Calu3 (cell line): Measurements from ENCODE around the gene FBXL7. TPM values are rescaled to one million over a fixed set of nuclear protein-coding genes. Genes with fewer than 3 reads are reported as not detected.

Experiments used
- BruUV-seq: library from RNA; stranded (reverse); fragments of 400-500 nt; replicated peaks from 2 replicates; lab custom pipeline; 2021; lab: Mats Ljungman, UMichigan
- CTCF ChIA-PET: fragments of 300-600 bp; sonication (Branson Sonifier 250); formaldehyde crosslinking; loops from one replicate; lab custom pipeline; 2022; ENCODE audit warnings: antibody characterized with exemption; lab: Charles Lee
- DNase-seq: peaks from one replicate; pipeline ENCODE4 v3.0.0; 2022
- H3K27ac Mint-ChIP-seq: one replicate; pipeline ENCODE4 v1.8.0; 2022; ENCODE audit warnings: mixed read lengths; ENCODE audit not compliant: unreplicated experiment
- H3K27me3 Mint-ChIP-seq: one replicate; pipeline ENCODE4 v1.8.0; 2022; ENCODE audit warnings: mixed read lengths; ENCODE audit not compliant: unreplicated experiment
- H3K36me3 Mint-ChIP-seq: one replicate; pipeline ENCODE4 v1.8.0; 2022; ENCODE audit warnings: mild to moderate bottlenecking, moderate library complexity, mixed read lengths; ENCODE audit not compliant: insufficient read depth, unreplicated experiment
- H3K4me1 Mint-ChIP-seq: one replicate; pipeline ENCODE4 v1.8.0; 2022; ENCODE audit warnings: mild to moderate bottlenecking, low read depth, mixed read lengths; ENCODE audit not compliant: unreplicated experiment
- H3K4me3 Mint-ChIP-seq: one replicate; pipeline ENCODE4 v1.8.0; 2022; ENCODE audit warnings: mild to moderate bottlenecking, low read depth, moderate library complexity, mixed read lengths; ENCODE audit not compliant: unreplicated experiment
- H3K9me3 Mint-ChIP-seq: one replicate; pipeline ENCODE4 v1.8.0; 2022; ENCODE audit warnings: low read depth, mixed read lengths; ENCODE audit not compliant: unreplicated experiment
- CTCF ChIP-seq: fragments of 200-600 bp; IDR thresholded peaks from one replicate; pipeline ENCODE4 v1.8.0; 2022; ENCODE audit warnings: antibody characterized with exemption; ENCODE audit not compliant: unreplicated experiment
- intact Hi-C: fragments of 100-400 bp; cut with micrococcal nuclease; formaldehyde crosslinking; loops from one replicate; pipeline ENCODE4 v1.10.0; 2022; ENCODE audit not compliant: unreplicated experiment
- total RNA-seq: library from RNA; stranded (reverse); gene quantifications from 2 replicates; pipeline ENCODE4 v1.2.3, GENCODE V29; 2022

Gene FBXL7
- total RNA-seq, 1 experiment from 2014 or later, result not detected

GRCh38 chr5:15785531-15785981 lies 285.6 kb downstream of the FBXL7 start:
- Mint-ChIP-seq H3K9me3 (peaks cover 12% of the 10 kb centered on the region), H3K36me3 (no peaks in the 10 kb centered on the region), H3K4me1 (no peaks in the 10 kb centered on the region), H3K27me3 (no peaks in the 10 kb centered on the region), H3K27ac (no peak overlapping the region), H3K4me3 (no peak overlapping the region)
- no TSS peak for BruUV-seq
- no peak for DNase-seq
- CTCF ChIA-PET, result no interaction called here
- intact Hi-C loops, result no loop called here
- no peak for TF ChIP-seq CTCF

GRCh38 chr5:15786326-15786725 lies 286.3 kb downstream of the FBXL7 start:
- no TSS peak for BruUV-seq
- H3K27me3 Mint-ChIP-seq, result no peaks in the 10 kb centered on the region
- peaks cover 8% of the 10 kb centered on the region for H3K9me3 Mint-ChIP-seq
- no peak for DNase-seq
- CTCF ChIA-PET, result no interaction called here
- H3K27ac Mint-ChIP-seq, result no peak overlapping the region
- intact Hi-C loops, result no loop called here
- H3K4me1 Mint-ChIP-seq, result no peaks in the 10 kb centered on the region
- H3K36me3 Mint-ChIP-seq, result no peaks in the 10 kb centered on the region
- no peak for TF ChIP-seq CTCF
- no peak overlapping the region for H3K4me3 Mint-ChIP-seq

- intact Hi-C loops, result no loop called here
- H3K27ac Mint-ChIP-seq, result no peak overlapping the region
- H3K9me3 Mint-ChIP-seq, result peaks cover 5% of the 10 kb centered on the region
- no peaks in the 10 kb centered on the region for H3K4me1 Mint-ChIP-seq
- CTCF ChIA-PET, result no interaction called here
- H3K27me3 Mint-ChIP-seq, result no peaks in the 10 kb centered on the region
- H3K36me3 Mint-ChIP-seq, result no peaks in the 10 kb centered on the region
- no peak overlapping the region for H3K4me3 Mint-ChIP-seq
- no peak for DNase-seq
- no peak for TF ChIP-seq CTCF
- BruUV-seq, result no TSS peak
Measured at GRCh38 chr5:15786884-15787283, 286.9 kb downstream of the FBXL7 start.

- no TSS peak for BruUV-seq
- no peaks in the 10 kb centered on the region for H3K36me3 Mint-ChIP-seq
Measured at GRCh38 chr5:15787681-15788080, 287.7 kb downstream of the FBXL7 start.

More at GRCh38 chr5:15787681-15788080, 287.7 kb downstream of the FBXL7 start:
- Mint-ChIP-seq H3K27me3 (no peaks in the 10 kb centered on the region), H3K27ac (no peak overlapping the region), H3K9me3 (peaks cover 5% of the 10 kb centered on the region), H3K4me1 (no peaks in the 10 kb centered on the region), H3K4me3 (no peak overlapping the region)
- CTCF ChIA-PET, result no interaction called here
- intact Hi-C loops, result no loop called here
- DNase-seq, result no peak
- TF ChIP-seq CTCF, result no peak
